HG02943 (cell line): ENCODE data around the gene RNF148.
"Not testable (repeated sequence)": the region's sequence is repeated elsewhere in the genome, so short reads cannot be mapped to it uniquely, and the experiment has no call there.

ENCODE experiments used
- ATAC-seq: cut with Tn5 transposase; IDR thresholded peaks from one replicate; pipeline ENCODE4 v1.9.1; 2021; ENCODE audit warnings: mild to moderate bottlenecking, low read depth, moderate library complexity; ENCODE audit not compliant: unreplicated experiment

Gene RNF148

GRCh38 chr7:122692769-122693309 is 9.9 kb downstream of the RNF148 start:
- ATAC-seq = no peak

- no peak for ATAC-seq
Observed at GRCh38 chr7:122691569-122692235, 11.0 kb downstream of the RNF148 start.

GRCh38 chr7:122689346-122690109 is 13.2 kb downstream of the RNF148 start:
- no peak for ATAC-seq

GRCh38 chr7:122688400-122688998 is 14.2 kb downstream of the RNF148 start:
- no peak for ATAC-seq

- no peak for ATAC-seq
Observed at GRCh38 chr7:122686360-122686878, 16.3 kb downstream of the RNF148 start.

GRCh38 chr7:122684504-122684903 is 18.2 kb downstream of the RNF148 start:
- no peak for ATAC-seq

GRCh38 chr7:122682815-122683550 is 19.7 kb downstream of the RNF148 start:
- no peak for ATAC-seq

GRCh38 chr7:122681186-122681585 is 21.5 kb downstream of the RNF148 start:
- ATAC-seq = not testable (repeated sequence)

GRCh38 chr7:122679813-122680212 is 22.9 kb downstream of the RNF148 start:
- ATAC-seq = no peak

- ATAC-seq = not testable (repeated sequence)
Observed at GRCh38 chr7:122679269-122679709, 23.4 kb downstream of the RNF148 start.

GRCh38 chr7:122677149-122677548 is 25.6 kb downstream of the RNF148 start:
- ATAC-seq = no peak

GRCh38 chr7:122676466-122676865 is 26.3 kb downstream of the RNF148 start:
- no peak for ATAC-seq

- ATAC-seq = no peak
Observed at GRCh38 chr7:122675621-122676020, 27.1 kb downstream of the RNF148 start.

- ATAC-seq = no peak
Observed at GRCh38 chr7:122675011-122675410, 27.7 kb downstream of the RNF148 start.

GRCh38 chr7:122674502-122674901 is 28.2 kb downstream of the RNF148 start:
- ATAC-seq = no peak

- no peak for ATAC-seq
Observed at GRCh38 chr7:122673951-122674350, 28.8 kb downstream of the RNF148 start.

GRCh38 chr7:122672536-122672935 is 30.2 kb downstream of the RNF148 start:
- ATAC-seq = no peak

- ATAC-seq = no peak
Observed at GRCh38 chr7:122663733-122664132, 39.0 kb downstream of the RNF148 start.

GRCh38 chr7:122658856-122659255 is 43.9 kb downstream of the RNF148 start:
- ATAC-seq = no peak

- ATAC-seq = no peak
Observed at GRCh38 chr7:122653685-122654084, 49.0 kb downstream of the RNF148 start.
